ENCODE measurements around the gene GRIK1. TPM values are rescaled to one million over a fixed set of nuclear protein-coding genes. Genes with fewer than 3 reads are reported as not detected.

The GRIK1 gene
- total and polyA plus RNA-seq, 12 donors = not detected

- DNase-seq (no peak), ATAC-seq (no peak)
- Histone ChIP-seq H3K27ac (no peak overlapping the region), H3K27me3 (no peaks in the 10 kb centered on the region), H3K36me3 (no peaks in the 10 kb centered on the region), H3K4me3 (no peak overlapping the region), H3K9me3 (no peaks in the 10 kb centered on the region), H3K4me1 (peaks cover 0 to 21% (median 0%) of the 10 kb centered on the region in 9 donors)
- 91 to 96% methylated on average over 2 of the region's 2 CpGs for WGBS, 2 donors
- intact Hi-C loops (cut with DNase I) = no loop called here
- no peak for TF ChIP-seq CTCF (IDR thresholded peaks at IDR 0.05)
Measured at GRCh38 chr21:29660047-29660720, 279.6 kb downstream of the GRIK1 start.

- Histone ChIP-seq H3K36me3 (no peaks in the 10 kb centered on the region), H3K27ac (no peak overlapping the region), H3K4me3 (no peak overlapping the region), H3K4me1 (peaks cover 0 to 21% (median 0%) of the 10 kb centered on the region in 9 donors), H3K9me3 (no peaks in the 10 kb centered on the region), H3K27me3 (no peaks in the 10 kb centered on the region)
- 65 to 72% methylated on average over 1 of the region's 1 CpG for WGBS, 2 donors
- DNase-seq (no peak), ATAC-seq (no peak)
- no peak for TF ChIP-seq CTCF (IDR thresholded peaks at IDR 0.05)
- intact Hi-C loops (cut with DNase I) = no loop called here
Measured at GRCh38 chr21:29658934-29659203, 280.9 kb downstream of the GRIK1 start.

- H3K4me1 ChIP-seq = peaks cover 0 to 21% (median 0%) of the 10 kb centered on the region in 9 donors
- no peak for TF ChIP-seq CTCF (IDR thresholded peaks at IDR 0.05)
- ATAC-seq = no peak
- no peak overlapping the region for H3K27ac ChIP-seq
- no peaks in the 10 kb centered on the region for H3K36me3 ChIP-seq
- no peak overlapping the region for H3K4me3 ChIP-seq
- DNase-seq = no peak
- 89 to 97% methylated on average over 10 of the region's 10 CpGs for WGBS, 2 donors
- H3K27me3 ChIP-seq = no peaks in the 10 kb centered on the region
- intact Hi-C loops (cut with DNase I) = no loop called here
- H3K9me3 ChIP-seq = no peaks in the 10 kb centered on the region
Measured at GRCh38 chr21:29658177-29658933, 281.4 kb downstream of the GRIK1 start.

GRCh38 chr21:29657240-29657989 is 282.4 kb downstream of the GRIK1 start:
- H3K9me3 ChIP-seq = no peaks in the 10 kb centered on the region
- DNase-seq (no peak), ATAC-seq (no peak)
- H3K36me3 ChIP-seq = no peaks in the 10 kb centered on the region
- intact Hi-C loops (cut with DNase I) = no loop called here
- no peak for TF ChIP-seq CTCF (IDR thresholded peaks at IDR 0.05)
- no peaks in the 10 kb centered on the region for H3K27me3 ChIP-seq
- H3K4me3 ChIP-seq = no peak overlapping the region
- WGBS, 2 donors = 87 to 89% methylated on average over 9 of the region's 9 CpGs
- peaks cover 0 to 21% (median 0%) of the 10 kb centered on the region in 9 donors for H3K4me1 ChIP-seq
- peak overlapping the region in 1 of 10 donors; percentile 85 for H3K27ac ChIP-seq

Data from heart right ventricle (tissue), 16 donors.